C4-2B (cell line): ENCODE measurements around the gene ROR2.

ENCODE experiments used
- CTCF ChIP-seq: fragments of 450-650 bp; conservative IDR thresholded peaks from 2 replicates; pipeline ENCODE4 v1.5.1; 2017; ENCODE audit warnings: mild to moderate bottlenecking
- ZFX ChIP-seq: fragments of 450-650 bp; IDR thresholded peaks from 2 replicates; pipeline ENCODE4 v1.6.1; 2017

GRCh38 chr9:91625331-91625730 lies 324.7 kb downstream of the ROR2 start:
- TF ChIP-seq CTCF (no peak), ZFX (no peak)
